H4 (cell line): ENCODE results near the gene TSPY8. TPM values are rescaled to one million over a fixed set of nuclear protein-coding genes. Genes with fewer than 3 reads are reported as not detected.
"Not testable (repeated sequence)": the region's sequence is repeated elsewhere in the genome, so short reads cannot be mapped to it uniquely, and the experiment has no call there.

Source experiments
- DNase-seq: peaks from one replicate; pipeline ENCODE4 v3.0.0-alpha.2; 2015; ENCODE audit warnings: low spot score
- total RNA-seq: library from RNA; depleted of rRNA; stranded (reverse); fragments of >200 nt; shearing (Covaris generic); gene quantifications from 2 replicates; pipeline ENCODE4 v1.2.3, GENCODE V29; 2014; rRNA removed

Gene TSPY8, protein sequence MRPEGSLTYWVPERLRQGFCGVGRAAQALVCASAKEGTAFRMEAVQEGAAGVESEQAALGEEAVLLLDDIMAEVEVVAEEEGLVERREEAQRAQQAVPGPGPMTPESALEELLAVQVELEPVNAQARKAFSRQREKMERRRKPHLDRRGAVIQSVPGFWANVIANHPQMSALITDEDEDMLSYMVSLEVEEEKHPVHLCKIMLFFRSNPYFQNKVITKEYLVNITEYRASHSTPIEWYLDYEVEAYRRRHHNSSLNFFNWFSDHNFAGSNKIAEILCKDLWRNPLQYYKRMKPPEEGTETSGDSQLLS
- not detected in 2 replicates for total RNA-seq

DNA sequence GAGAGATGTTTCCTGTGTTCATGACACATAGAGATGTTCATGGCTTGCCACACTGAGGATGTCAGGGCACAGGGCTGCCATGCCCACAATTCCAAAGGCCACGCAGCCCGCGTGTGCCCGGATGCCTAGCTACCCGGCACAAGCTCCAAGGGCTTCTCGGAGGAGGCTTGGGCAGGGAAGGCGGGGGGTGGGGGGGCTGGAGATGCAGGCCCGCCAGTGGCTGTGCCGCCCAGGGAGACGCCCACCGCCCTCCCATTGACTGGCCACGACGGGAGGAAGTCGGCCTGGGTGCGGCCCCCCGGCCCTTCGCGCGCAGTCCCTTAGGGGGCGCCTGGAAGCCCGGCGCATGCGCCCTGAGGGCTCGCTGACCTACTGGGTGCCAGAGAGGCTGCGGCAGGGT is at the start of gene TSPY8:
TSPY8 (plus strand) TSS at position 301 of the 400 bp plus-strand sequence; CDS start at position 347, 46 bp downstream.
- DNase-seq = not testable (repeated sequence)

DNA sequence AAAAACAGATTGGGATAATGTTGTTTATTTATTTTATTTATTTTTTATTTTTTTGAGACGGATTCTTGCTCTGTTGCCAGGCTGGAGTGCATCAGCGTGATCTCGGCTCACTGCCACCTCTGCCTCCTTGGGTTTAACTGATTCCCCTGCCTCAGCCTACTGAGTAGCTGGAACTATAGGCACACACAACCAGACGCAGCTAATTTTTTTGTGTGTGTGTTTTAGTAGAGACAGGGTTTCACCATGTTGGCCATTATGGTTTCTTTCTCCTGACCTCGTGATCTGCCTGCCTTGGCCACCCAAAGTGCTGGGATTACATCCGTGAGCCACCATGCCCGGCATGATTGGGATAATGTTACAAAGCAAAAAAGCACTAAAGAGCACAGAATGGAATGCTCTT is 36.6 kb upstream of the TSPY8 start:
- no peak for DNase-seq

DNA sequence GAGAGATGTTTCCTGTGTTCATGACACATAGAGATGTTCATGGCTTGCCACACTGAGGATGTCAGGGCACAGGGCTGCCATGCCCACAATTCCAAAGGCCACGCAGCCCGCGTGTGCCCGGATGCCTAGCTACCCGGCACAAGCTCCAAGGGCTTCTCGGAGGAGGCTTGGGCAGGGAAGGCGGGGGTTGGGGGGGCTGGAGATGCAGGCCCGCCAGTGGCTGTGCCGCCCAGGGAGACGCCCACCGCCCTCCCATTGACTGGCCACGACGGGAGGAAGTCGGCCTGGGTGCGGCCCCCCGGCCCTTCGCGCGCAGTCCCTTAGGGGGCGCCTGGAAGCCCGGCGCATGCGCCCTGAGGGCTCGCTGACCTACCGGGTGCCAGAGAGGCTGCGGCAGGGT is 20.4 kb upstream of the TSPY8 start, which contains the start of gene TSPY4:
TSPY4 (plus strand) TSS at position 301 of the 400 bp plus-strand sequence; CDS start at position 347, 46 bp downstream.
- DNase-seq = not testable (repeated sequence)

DNA sequence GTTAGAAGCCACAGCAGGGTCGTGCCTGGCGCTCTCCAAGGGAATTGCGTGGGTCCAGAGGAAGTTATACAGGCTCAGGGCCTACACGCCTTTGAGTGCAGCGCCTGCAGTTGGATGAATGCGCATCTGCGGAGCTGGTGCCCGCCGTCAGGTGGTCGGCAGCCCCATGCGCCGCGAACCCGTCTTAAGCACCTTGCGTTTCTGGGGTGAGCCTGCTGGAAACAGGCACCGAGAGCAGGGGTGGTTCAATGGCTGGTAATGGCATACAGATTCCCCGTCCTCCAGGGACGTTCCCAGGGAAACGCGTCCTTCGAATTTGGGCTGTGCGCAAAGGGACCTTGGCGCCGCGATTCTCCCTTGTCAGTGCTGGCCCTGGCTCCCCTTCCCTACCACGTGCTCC is 38.9 kb downstream of the TSPY8 start:
- not testable (repeated sequence) for DNase-seq

DNA sequence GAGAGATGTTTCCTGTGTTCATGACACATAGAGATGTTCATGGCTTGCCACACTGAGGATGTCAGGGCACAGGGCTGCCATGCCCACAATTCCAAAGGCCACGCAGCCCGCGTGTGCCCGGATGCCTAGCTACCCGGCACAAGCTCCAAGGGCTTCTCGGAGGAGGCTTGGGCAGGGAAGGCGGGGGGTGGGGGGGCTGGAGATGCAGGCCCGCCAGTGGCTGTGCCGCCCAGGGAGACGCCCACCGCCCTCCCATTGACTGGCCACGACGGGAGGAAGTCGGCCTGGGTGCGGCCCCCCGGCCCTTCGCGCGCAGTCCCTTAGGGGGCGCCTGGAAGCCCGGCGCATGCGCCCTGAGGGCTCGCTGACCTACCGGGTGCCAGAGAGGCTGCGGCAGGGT is 40.5 kb downstream of the TSPY8 start, which contains the start of gene TSPY3:
TSPY3 (plus strand) TSS at position 301 of the 400 bp plus-strand sequence; CDS start at position 347, 46 bp downstream.
- DNase-seq = not testable (repeated sequence)

Other genes with a start within 250 kb of the TSPY8 start
- gene TSPY4, start 20.3 kb upstream of the TSPY8 start, total RNA-seq = 6.2 and 6.5 TPM in 2 replicates
- not detected in 2 replicates for gene TSPY3, start 40.6 kb downstream of the TSPY8 start, total RNA-seq
- 1.4 and 2.3 TPM in 2 replicates for gene TSPY1, start 109.2 kb downstream of the TSPY8 start, total RNA-seq
- 1.0 TPM in 1 of 2 replicates, not detected in the other for gene TSPY9, start 129.5 kb downstream of the TSPY8 start, total RNA-seq
- 0.10 TPM in 1 of 2 replicates, not detected in the other for gene TSPY10, start 170.1 kb downstream of the TSPY8 start, total RNA-seq